ENCODE data around the gene ELP6. TPM values are rescaled to one million over a fixed set of nuclear protein-coding genes. Genes with fewer than 3 reads are reported as not detected.

Gene ELP6
- 17.9 TPM for total RNA-seq
- long read RNA-seq, transcript ELP6-201 (7 exons, 1,401 nt), result major isoform, 16 of 23 reads
- long read RNA-seq, partial matches to known transcripts, result 1 of 23 reads
- long read RNA-seq, other reads (novel, unspliced or antisense), result 5 of 23 reads

- peak within 1 kb of the TSS; percentile 92 for H3K27ac ChIP-seq
- peaks cover 5% of the 10 kb centered on the region for H3K4me1 ChIP-seq
- TF ChIP-seq CTCF (IDR thresholded peaks at IDR 0.05), result peak; percentile 49
Measured at GRCh38 chr3:47513125-47513929, at the start of gene ELP6. Gene ELP6, minus strand, starts transcription at chr3:47513712. Its CDS starts 122 bp downstream, at chr3:47513590.

GRCh38 chr3:47556351-47556750 is 42.8 kb upstream of the ELP6 start:
- no peaks in the 10 kb centered on the region for H3K4me1 ChIP-seq
- H3K9me3 ChIP-seq, result no peaks in the 10 kb centered on the region
- TF ChIP-seq CTCF (IDR thresholded peaks at IDR 0.05), result no peak
- no peak overlapping the region for H3K4me3 ChIP-seq
- intact Hi-C loops (cut with DNase I), result no loop called here
- H3K27me3 ChIP-seq, result no peaks in the 10 kb centered on the region
- H3K27ac ChIP-seq, result no peak overlapping the region
- DNase-seq (no peak), ATAC-seq (no peak)
- H3K36me3 ChIP-seq, result no peaks in the 10 kb centered on the region

More at GRCh38 chr3:47513125-47513929, at the start of gene ELP6:
- no peaks in the 10 kb centered on the region for H3K27me3 ChIP-seq
- no peaks in the 10 kb centered on the region for H3K9me3 ChIP-seq
- peak; percentile 99 for ATAC-seq
- H3K4me3 ChIP-seq, result peak within 1 kb of the TSS; percentile 66
- intact Hi-C loops (cut with DNase I), result no loop called here
- peaks cover 22% of the 10 kb centered on the region for H3K36me3 ChIP-seq
- DNase-seq, result peak; percentile 98

- no peaks in the 10 kb centered on the region for H3K36me3 ChIP-seq
- no peak overlapping the region for H3K27ac ChIP-seq
- H3K4me1 ChIP-seq, result no peaks in the 10 kb centered on the region
- no peak overlapping the region for H3K4me3 ChIP-seq
- no peaks in the 10 kb centered on the region for H3K9me3 ChIP-seq
- peaks cover 4% of the 10 kb centered on the region for H3K27me3 ChIP-seq
- no peak for ATAC-seq
- DNase-seq, result no peak
- intact Hi-C loops (cut with DNase I), result no loop called here
- TF ChIP-seq CTCF (IDR thresholded peaks at IDR 0.05), result no peak
Measured at GRCh38 chr3:47554335-47554734, 40.8 kb upstream of the ELP6 start.

- H3K27ac ChIP-seq, result no peak overlapping the region
- no peak for TF ChIP-seq CTCF (IDR thresholded peaks at IDR 0.05)
Measured at GRCh38 chr3:47553407-47553806, 39.9 kb upstream of the ELP6 start.

GRCh38 chr3:47542471-47543173 is 29.1 kb upstream of the ELP6 start:
- H3K27ac ChIP-seq, result no peak overlapping the region
- H3K4me3 ChIP-seq, result no peak overlapping the region
- intact Hi-C loops (cut with DNase I), result no loop called here
- no peaks in the 10 kb centered on the region for H3K9me3 ChIP-seq
- no peaks in the 10 kb centered on the region for H3K36me3 ChIP-seq
- DNase-seq, result peak; percentile 64
- H3K27me3 ChIP-seq, result no peaks in the 10 kb centered on the region
- no peak for TF ChIP-seq CTCF (IDR thresholded peaks at IDR 0.05)
- peak; percentile 49 for ATAC-seq
- no peaks in the 10 kb centered on the region for H3K4me1 ChIP-seq

More at GRCh38 chr3:47553407-47553806, 39.9 kb upstream of the ELP6 start:
- no peak overlapping the region for H3K4me3 ChIP-seq
- intact Hi-C loops (cut with DNase I), result no loop called here
- H3K9me3 ChIP-seq, result no peaks in the 10 kb centered on the region
- DNase-seq, result no peak
- no peaks in the 10 kb centered on the region for H3K36me3 ChIP-seq
- H3K27me3 ChIP-seq, result peaks cover 4% of the 10 kb centered on the region
- ATAC-seq, result no peak
- no peaks in the 10 kb centered on the region for H3K4me1 ChIP-seq

Measured in upper lobe of right lung (tissue), 1 donor.